GM18873 (cell line): ENCODE measurements around the gene PDE6D.
A peak's percentile ranks its signal among the peaks of the same experiment; 100 is the strongest.

ENCODE experiments used
- ATAC-seq: cut with Tn5 transposase; IDR thresholded peaks from one replicate; pipeline ENCODE4 v1.9.1; 2021; ENCODE audit warnings: mild to moderate bottlenecking, moderate library complexity, moderate number of reproducible peaks; ENCODE audit not compliant: unreplicated experiment, low FRiP score

The PDE6D gene

GRCh38 chr2:231708773-231709635 lies 72.1 kb downstream of the PDE6D start:
- ATAC-seq, result no peak

GRCh38 chr2:231707927-231708772 lies 72.9 kb downstream of the PDE6D start, which contains the start of gene PTMA:
Gene PTMA, plus strand, starts transcription at chr2:231708525. Its CDS starts 182 bp downstream, at chr2:231708707.
- peak; percentile 58 for ATAC-seq

- peak; percentile 4 for ATAC-seq
Measured at GRCh38 chr2:231707625-231707926, 73.5 kb downstream of the PDE6D start.

- ATAC-seq, result peak; percentile 45
Measured at GRCh38 chr2:231706731-231707624, 74.1 kb downstream of the PDE6D start.

GRCh38 chr2:231704017-231704416 lies 77.1 kb downstream of the PDE6D start:
- ATAC-seq, result no peak

- no peak for ATAC-seq
Measured at GRCh38 chr2:231701456-231702373, 79.4 kb downstream of the PDE6D start.

GRCh38 chr2:231699006-231699405 lies 82.1 kb downstream of the PDE6D start:
- ATAC-seq, result no peak

GRCh38 chr2:231696004-231696367 lies 85.1 kb downstream of the PDE6D start:
- no peak for ATAC-seq

GRCh38 chr2:231693956-231694355 lies 87.1 kb downstream of the PDE6D start:
- ATAC-seq, result no peak

GRCh38 chr2:231692847-231693246 lies 88.2 kb downstream of the PDE6D start:
- ATAC-seq, result no peak

- no peak for ATAC-seq
Measured at GRCh38 chr2:231691251-231691772, 89.8 kb downstream of the PDE6D start.

GRCh38 chr2:231689124-231689893 lies 91.8 kb downstream of the PDE6D start:
- ATAC-seq, result no peak

GRCh38 chr2:231688719-231689118 lies 92.4 kb downstream of the PDE6D start:
- ATAC-seq, result no peak

- no peak for ATAC-seq
Measured at GRCh38 chr2:231687961-231688360, 93.1 kb downstream of the PDE6D start.

- ATAC-seq, result no peak
Measured at GRCh38 chr2:231687133-231687852, 93.8 kb downstream of the PDE6D start.

- no peak for ATAC-seq
Measured at GRCh38 chr2:231686192-231687100, 94.6 kb downstream of the PDE6D start.
